ENCODE results near the gene ATG14. TPM values are rescaled to one million over a fixed set of nuclear protein-coding genes. Genes with fewer than 3 reads are reported as not detected.
"Not testable (repeated sequence)": the region's sequence is repeated elsewhere in the genome, so short reads cannot be mapped to it uniquely, and the experiment has no call there.

The ATG14 gene
- total RNA-seq, 1 donor: 33.0 TPM

DNA sequence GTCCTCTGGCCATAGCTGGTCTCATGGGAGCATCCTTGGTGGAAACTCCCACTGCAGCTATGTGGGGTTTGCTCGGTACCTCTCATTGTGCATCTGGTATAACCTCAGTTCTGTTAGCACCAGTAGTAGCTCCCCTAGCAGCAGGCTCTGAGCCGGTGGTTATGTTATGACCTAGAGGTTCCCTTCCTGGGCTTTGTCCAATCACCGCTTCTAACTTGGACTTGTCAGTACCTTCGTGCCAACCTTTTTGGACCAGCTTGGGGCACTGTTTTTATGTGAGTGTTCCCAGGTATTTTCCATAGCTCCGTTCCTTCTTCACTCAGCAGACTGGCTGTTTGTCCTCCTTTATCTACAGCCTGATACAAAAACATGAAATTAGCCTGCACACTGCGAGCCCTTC is 55.7 kb downstream of the ATG14 start:
- no peaks in the 10 kb centered on the region for H3K9me3 ChIP-seq (ENCODE audit: low read depth, low read length)

GRCh38 chr14:55354500-55354899 is 57.1 kb downstream of the ATG14 start:
- H3K4me1 ChIP-seq (ENCODE audit: insufficient read depth, low read length): peaks cover 9% of the 10 kb centered on the region
- H3K4me3 ChIP-seq (ENCODE audit: low read length): no peak overlapping the region
- no peaks in the 10 kb centered on the region for H3K27me3 ChIP-seq (ENCODE audit: insufficient read depth, low read length)
- H3K9me3 ChIP-seq (ENCODE audit: low read depth, low read length): no peaks in the 10 kb centered on the region

More for the DNA sequence above, 55.7 kb downstream of the ATG14 start:
- Histone ChIP-seq H3K4me3 (ENCODE audit: low read length) (no peak overlapping the region), H3K27me3 (ENCODE audit: insufficient read depth, low read length) (no peaks in the 10 kb centered on the region), H3K4me1 (ENCODE audit: insufficient read depth, low read length) (peaks cover 9% of the 10 kb centered on the region)

DNA sequence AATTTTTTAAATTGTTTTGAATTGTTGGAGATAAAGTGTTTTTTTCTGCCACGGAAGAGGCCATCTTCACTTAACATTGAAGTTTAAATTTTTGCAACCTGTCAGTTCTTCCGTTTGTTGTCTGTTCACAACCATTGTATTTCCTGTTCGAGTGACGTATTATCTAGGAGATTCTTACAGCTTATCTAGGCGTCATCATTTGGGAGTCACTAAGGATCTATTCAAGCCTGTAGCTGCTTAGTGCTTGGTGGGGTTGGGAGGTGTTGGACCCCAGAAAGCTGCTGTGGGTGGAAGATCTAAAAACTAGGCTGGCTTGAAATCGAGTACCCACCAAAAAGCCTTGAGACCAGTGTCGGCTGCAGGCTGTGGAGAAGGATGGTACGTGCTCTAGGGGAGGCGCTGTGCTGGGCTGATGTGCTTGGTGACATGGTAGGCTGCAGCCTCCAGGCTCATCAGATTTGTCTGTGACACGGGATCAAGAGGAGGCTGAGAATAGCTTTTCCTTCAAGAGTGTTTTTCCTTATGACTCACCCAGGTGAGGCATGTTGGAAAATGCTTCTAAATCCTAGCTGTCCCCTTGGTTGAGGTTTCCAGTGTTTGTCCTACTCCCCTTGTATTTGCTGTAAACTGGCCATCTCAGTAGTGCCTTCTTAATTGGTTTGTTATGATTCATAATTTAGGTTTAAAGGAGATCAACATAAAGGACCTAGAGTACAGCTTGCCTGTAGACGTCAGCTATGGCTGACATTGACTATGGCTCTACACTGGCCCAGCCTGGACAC is 57.8 kb downstream of the ATG14 start:
- Histone ChIP-seq H3K4me3 (ENCODE audit: low read length) (no peak overlapping the region), H3K9me3 (ENCODE audit: low read depth, low read length) (no peaks in the 10 kb centered on the region), H3K4me1 (ENCODE audit: insufficient read depth, low read length) (peaks cover 12% of the 10 kb centered on the region)

DNA sequence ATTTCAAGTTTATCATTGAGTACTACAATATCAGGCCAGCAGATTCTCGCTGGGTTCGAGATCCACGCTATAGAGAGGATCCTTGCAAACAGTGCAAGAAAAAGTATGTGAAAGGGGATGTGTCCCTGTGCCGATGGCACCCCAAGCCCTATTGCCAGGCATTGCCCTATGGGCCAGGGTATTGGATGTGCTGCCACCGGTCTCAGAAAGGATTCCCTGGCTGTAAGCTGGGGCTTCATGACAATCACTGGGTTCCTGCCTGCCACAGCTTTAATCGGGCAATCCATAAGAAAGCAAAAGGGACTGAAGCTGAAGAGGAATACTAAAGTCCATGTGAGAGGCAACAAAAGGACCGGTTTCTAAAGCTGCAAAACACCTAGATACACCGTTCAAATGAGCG is 59.4 kb downstream of the ATG14 start:
- peaks cover 23% of the 10 kb centered on the region for H3K4me1 ChIP-seq (ENCODE audit: insufficient read depth, low read length)
- H3K9me3 ChIP-seq (ENCODE audit: low read depth, low read length): no peaks in the 10 kb centered on the region
- no peaks in the 10 kb centered on the region for H3K27me3 ChIP-seq (ENCODE audit: insufficient read depth, low read length)
- H3K4me3 ChIP-seq (ENCODE audit: low read length): no peak overlapping the region

More for the DNA sequence above, 57.8 kb downstream of the ATG14 start:
- no peaks in the 10 kb centered on the region for H3K27me3 ChIP-seq (ENCODE audit: insufficient read depth, low read length)

DNA sequence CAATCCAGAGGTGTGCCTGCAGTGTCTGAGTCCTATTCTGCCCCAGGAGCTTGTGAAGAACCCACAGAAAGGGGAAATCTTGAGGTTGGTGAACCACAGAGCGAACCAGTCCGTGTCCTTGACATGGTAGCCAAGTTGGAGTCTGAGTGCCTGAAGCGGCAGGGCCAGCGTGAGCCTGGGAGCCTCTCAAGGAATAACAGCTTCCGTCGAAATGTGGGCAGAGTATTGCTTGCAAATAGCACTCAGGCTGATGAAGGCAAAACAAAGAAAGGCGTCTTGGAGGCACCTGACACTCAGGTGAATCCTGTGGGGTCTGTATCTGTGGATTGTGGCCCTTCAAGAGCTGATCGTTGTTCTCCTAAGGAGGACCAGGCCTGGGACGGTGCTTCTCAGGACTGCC is 60.5 kb downstream of the ATG14 start:
- Histone ChIP-seq H3K4me3 (ENCODE audit: low read length) (no peak overlapping the region), H3K9me3 (ENCODE audit: low read depth, low read length) (no peaks in the 10 kb centered on the region), H3K27me3 (ENCODE audit: insufficient read depth, low read length) (no peaks in the 10 kb centered on the region), H3K4me1 (ENCODE audit: insufficient read depth, low read length) (peaks cover 23% of the 10 kb centered on the region)

DNA sequence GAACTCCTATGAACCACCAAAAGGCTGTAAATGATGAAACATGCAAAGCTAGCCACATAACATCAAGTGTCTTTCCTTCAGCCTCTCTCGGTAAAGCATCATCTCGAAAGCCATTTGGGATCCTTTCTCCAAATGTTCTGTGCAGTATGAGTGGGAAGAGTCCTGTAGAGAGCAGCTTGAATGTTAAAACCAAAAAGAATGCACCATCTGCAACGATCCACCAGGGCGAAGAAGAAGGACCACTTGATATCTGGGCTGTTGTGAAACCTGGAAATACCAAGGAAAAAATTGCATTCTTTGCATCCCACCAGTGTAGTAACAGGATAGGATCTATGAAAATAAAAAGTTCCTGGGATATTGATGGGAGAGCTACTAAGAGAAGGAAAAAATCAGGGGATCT is 61.2 kb downstream of the ATG14 start:
- Histone ChIP-seq H3K4me3 (ENCODE audit: low read length) (no peak overlapping the region), H3K27me3 (ENCODE audit: insufficient read depth, low read length) (no peaks in the 10 kb centered on the region), H3K9me3 (ENCODE audit: low read depth, low read length) (no peaks in the 10 kb centered on the region), H3K4me1 (ENCODE audit: insufficient read depth, low read length) (peaks cover 23% of the 10 kb centered on the region)

DNA sequence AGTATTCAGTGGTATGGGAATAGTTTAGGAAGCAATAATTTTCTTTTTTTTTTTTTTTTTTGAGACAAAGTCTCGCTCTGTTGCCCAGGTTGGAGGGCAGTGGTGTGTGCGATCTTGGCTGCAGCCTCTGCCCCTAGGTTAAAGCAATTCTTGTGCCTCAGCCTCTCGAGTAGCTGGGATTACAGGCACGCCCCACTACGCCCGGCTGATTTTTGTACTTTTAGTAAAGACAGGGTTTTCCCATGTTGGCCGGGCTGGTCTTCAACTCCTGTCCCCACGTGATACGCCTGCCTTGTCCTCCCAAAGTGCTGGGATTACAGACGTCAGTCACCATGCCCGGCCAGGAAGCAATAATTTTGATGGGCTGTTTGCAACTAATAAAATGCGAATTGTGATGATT is 62.1 kb downstream of the ATG14 start:
- Histone ChIP-seq H3K4me3 (ENCODE audit: low read length) (no peak overlapping the region), H3K27me3 (ENCODE audit: insufficient read depth, low read length) (no peaks in the 10 kb centered on the region), H3K4me1 (ENCODE audit: insufficient read depth, low read length) (peaks cover 20% of the 10 kb centered on the region), H3K9me3 (ENCODE audit: low read depth, low read length) (no peaks in the 10 kb centered on the region)

GRCh38 chr14:55348766-55349453 is 62.7 kb downstream of the ATG14 start:
- H3K4me1 ChIP-seq (ENCODE audit: insufficient read depth, low read length): peaks cover 14% of the 10 kb centered on the region
- H3K9me3 ChIP-seq (ENCODE audit: low read depth, low read length): no peaks in the 10 kb centered on the region
- H3K4me3 ChIP-seq (ENCODE audit: low read length): no peak overlapping the region
- H3K27me3 ChIP-seq (ENCODE audit: insufficient read depth, low read length): no peaks in the 10 kb centered on the region

DNA sequence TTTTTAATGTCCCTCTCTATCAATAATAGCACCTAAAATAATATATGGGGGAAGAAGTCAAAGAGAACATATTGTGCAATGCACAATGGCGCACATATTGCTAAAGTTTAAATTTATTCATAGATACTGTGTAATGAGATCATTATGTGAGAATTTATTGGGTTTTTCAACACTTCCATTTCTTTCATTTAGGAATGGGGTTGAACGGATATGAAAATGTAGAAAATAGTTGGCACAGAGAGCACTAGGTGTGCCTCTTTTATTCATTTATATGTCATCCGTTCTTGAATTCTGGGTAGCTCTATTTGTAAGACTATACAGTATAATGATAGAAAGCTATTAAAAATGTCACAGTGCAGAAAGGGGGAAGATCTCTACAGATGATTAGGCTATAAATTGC is 63.9 kb downstream of the ATG14 start:
- Histone ChIP-seq H3K4me3 (ENCODE audit: low read length) (no peak overlapping the region), H3K9me3 (ENCODE audit: low read depth, low read length) (no peaks in the 10 kb centered on the region), H3K27me3 (ENCODE audit: insufficient read depth, low read length) (no peaks in the 10 kb centered on the region), H3K4me1 (ENCODE audit: insufficient read depth, low read length) (peaks cover 14% of the 10 kb centered on the region)

GRCh38 chr14:55347040-55347439 is 64.6 kb downstream of the ATG14 start:
- Histone ChIP-seq H3K4me3 (ENCODE audit: low read length) (no peak overlapping the region), H3K27me3 (ENCODE audit: insufficient read depth, low read length) (no peaks in the 10 kb centered on the region), H3K4me1 (ENCODE audit: insufficient read depth, low read length) (peaks cover 14% of the 10 kb centered on the region), H3K9me3 (ENCODE audit: low read depth, low read length) (no peaks in the 10 kb centered on the region)

DNA sequence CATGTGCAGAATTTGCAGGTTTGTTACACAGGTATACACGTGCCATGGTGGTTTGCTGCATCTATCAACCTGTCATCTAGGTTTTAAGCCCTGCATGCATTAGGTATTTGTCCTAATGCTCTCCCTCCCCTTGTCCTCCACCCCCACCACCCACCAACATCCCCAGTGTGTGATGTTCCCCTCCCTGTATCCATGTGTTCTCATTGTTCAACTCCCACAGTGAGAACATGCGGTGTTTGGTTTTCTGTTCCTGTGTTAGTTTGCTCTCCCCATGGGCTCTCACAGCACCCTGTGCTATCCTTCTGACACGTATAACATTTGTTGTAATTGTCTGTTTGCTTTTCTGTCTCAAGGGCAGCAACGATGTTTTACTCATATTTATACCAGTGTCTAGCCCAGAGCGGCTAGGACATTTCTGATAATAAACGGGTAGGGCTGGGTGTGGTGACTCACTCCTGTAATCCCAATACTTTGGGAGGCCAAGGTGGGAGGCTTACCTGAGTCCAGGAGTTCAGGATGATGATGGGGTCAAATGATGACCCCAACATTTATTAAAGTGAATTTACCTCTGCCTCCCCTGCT is 67.0 kb downstream of the ATG14 start:
- H3K4me3 ChIP-seq (ENCODE audit: low read length); H3K27me3 ChIP-seq (ENCODE audit: insufficient read depth, low read length); H3K9me3 ChIP-seq (ENCODE audit: low read depth, low read length): not testable (repeated sequence)
- H3K4me1 ChIP-seq (ENCODE audit: insufficient read depth, low read length): peaks cover 23% of the 10 kb centered on the region

DNA sequence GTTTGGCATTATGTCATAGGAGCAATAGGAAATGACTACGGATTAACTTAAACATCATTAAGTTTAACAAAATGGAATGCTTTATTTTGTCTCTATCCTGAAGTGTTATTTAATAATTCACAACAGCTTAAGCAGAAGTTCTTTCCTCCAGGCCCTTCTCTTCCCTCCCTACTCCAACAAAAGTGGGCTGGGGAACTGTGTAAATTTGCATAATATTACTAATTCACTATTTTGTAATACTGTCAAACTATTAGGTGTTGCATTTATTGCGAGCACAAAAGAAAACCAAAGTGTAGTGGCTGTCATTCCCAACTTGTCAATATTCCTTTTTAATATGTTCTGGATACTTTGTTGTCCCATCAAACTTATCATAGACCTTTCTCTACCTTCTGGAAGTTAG is 69.8 kb downstream of the ATG14 start:
- Histone ChIP-seq H3K4me1 (ENCODE audit: insufficient read depth, low read length) (peaks cover 29% of the 10 kb centered on the region), H3K9me3 (ENCODE audit: low read depth, low read length) (no peaks in the 10 kb centered on the region), H3K27me3 (ENCODE audit: insufficient read depth, low read length) (no peaks in the 10 kb centered on the region), H3K4me3 (ENCODE audit: low read length) (no peak overlapping the region)

DNA sequence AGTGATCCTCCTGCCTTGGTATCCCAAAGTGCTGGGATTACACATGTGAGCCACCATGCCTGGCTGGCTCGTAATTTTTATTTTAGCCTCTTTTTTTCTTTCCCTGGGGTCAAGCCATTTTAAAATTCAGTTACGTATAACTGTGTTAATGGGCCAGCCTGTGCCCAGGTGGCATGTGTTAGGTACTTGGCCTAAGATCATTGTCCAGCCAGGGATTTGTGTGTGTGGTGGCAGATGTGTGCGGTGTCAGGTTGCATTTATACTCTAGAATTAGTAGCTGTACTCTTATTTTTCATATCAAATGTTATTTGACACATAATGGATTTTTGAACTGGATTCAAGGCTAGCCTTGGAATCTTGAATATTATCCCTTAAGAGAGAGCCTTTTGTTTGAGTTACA is 71.1 kb downstream of the ATG14 start:
- Histone ChIP-seq H3K4me3 (ENCODE audit: low read length) (no peak overlapping the region), H3K4me1 (ENCODE audit: insufficient read depth, low read length) (peaks cover 36% of the 10 kb centered on the region), H3K9me3 (ENCODE audit: low read depth, low read length) (no peaks in the 10 kb centered on the region), H3K27me3 (ENCODE audit: insufficient read depth, low read length) (no peaks in the 10 kb centered on the region)

DNA sequence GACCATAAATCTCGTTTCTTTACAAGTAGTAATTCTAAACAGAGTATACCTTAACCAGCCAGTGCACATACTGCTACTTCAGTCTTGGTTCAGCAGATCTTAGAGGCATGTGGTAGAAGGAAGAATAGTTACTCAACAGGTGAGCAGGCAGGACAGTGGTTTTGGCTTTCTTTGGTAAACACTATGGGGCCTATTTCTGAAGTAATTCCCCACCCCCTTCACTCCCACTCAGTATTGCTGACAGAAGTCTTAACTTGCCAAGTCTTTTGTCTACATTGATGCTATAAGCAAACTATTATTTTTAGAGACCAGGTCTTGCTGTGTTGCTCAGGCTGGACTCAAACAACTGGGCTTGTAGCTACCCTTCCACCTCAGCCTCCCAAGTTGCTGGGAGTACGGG is 71.9 kb downstream of the ATG14 start:
- peaks cover 40% of the 10 kb centered on the region for H3K4me1 ChIP-seq (ENCODE audit: insufficient read depth, low read length)
- H3K9me3 ChIP-seq (ENCODE audit: low read depth, low read length): no peaks in the 10 kb centered on the region
- H3K4me3 ChIP-seq (ENCODE audit: low read length): no peak overlapping the region
- H3K27me3 ChIP-seq (ENCODE audit: insufficient read depth, low read length): no peaks in the 10 kb centered on the region

- Histone ChIP-seq H3K4me1 (ENCODE audit: insufficient read depth, low read length) (peaks cover 56% of the 10 kb centered on the region), H3K9me3 (ENCODE audit: low read depth, low read length) (no peaks in the 10 kb centered on the region), H3K4me3 (ENCODE audit: low read length) (no peak overlapping the region), H3K27me3 (ENCODE audit: insufficient read depth, low read length) (no peaks in the 10 kb centered on the region)
These were observed 74.9 kb downstream of the ATG14 start for GRCh38 chr14:55336691-55337090.
